Body of pancreas (tissue), 4 donors: Measurements from ENCODE around the gene CREBL2.

Experiments
- POLR2A ChIP-seq, 3 donors: fragments of 450-650 bp; IDR thresholded peaks; one replicate each; pipeline ENCODE4 v1.6.1; 2016; ENCODE audit warnings: antibody characterized with exemption in 3 of 3, mild to moderate bottlenecking in 2 of 3
- TF ChIP-seq, protein P1 (sequence below), 7 experiments: fragments of 450-650 bp in 4 of 7; fragments of 200-600 bp in 3 of 7; sonication (generic) in 3 of 7; IDR thresholded peaks; one replicate each; pipeline ENCODE4 v1.5.1; 2016 to 2019; ENCODE audit warnings: antibody characterized with exemption in 7 of 7

DNA sequence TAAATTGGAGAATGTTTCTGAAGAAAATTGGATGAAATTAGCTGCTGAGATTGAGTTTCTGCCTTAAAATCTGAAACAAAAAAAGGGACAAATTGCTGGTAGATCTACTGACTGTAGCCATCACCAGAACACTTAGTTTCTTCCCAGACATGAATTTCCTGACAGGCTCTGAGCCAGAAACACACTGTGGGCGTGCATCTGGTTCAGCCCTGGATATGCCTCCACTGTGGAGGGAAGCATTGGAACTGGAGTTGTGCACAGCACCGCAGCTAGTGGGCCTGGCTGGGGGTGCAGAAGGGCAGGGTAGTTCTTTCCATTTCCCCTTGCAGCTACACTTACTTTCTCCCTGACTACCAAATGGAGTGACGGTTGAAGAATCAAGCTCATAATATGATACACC lies 31.2 kb downstream of the CREBL2 start:
- TF ChIP-seq, protein P1, sequence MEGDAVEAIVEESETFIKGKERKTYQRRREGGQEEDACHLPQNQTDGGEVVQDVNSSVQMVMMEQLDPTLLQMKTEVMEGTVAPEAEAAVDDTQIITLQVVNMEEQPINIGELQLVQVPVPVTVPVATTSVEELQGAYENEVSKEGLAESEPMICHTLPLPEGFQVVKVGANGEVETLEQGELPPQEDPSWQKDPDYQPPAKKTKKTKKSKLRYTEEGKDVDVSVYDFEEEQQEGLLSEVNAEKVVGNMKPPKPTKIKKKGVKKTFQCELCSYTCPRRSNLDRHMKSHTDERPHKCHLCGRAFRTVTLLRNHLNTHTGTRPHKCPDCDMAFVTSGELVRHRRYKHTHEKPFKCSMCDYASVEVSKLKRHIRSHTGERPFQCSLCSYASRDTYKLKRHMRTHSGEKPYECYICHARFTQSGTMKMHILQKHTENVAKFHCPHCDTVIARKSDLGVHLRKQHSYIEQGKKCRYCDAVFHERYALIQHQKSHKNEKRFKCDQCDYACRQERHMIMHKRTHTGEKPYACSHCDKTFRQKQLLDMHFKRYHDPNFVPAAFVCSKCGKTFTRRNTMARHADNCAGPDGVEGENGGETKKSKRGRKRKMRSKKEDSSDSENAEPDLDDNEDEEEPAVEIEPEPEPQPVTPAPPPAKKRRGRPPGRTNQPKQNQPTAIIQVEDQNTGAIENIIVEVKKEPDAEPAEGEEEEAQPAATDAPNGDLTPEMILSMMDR (IDR thresholded peaks at IDR 0.05), result no peak
- no peak for TF ChIP-seq POLR2A (IDR thresholded peaks at IDR 0.05)
